ENCODE data around the gene SF3A1. TPM values are rescaled to one million over a fixed set of nuclear protein-coding genes. Genes with fewer than 3 reads are reported as not detected.

The SF3A1 gene
- total and polyA plus RNA-seq, 2 of the 8 experiments (the other 6 are each of a cell fraction or from before 2014, with no cell fraction given), result 27.8 to 285 TPM

GRCh38 chr22:30290342-30291057 lies 66.2 kb downstream of the SF3A1 start:
- H2BK15ac ChIP-seq (ENCODE audit: low read length), result peak overlapping the region; percentile 92; the same call in 1 of the 2 replicates
- no peak overlapping the region for H2AK5ac ChIP-seq (ENCODE audit: low read depth, low read length)
- peak overlapping the region; percentile 82 to 89 for H3K4me2 ChIP-seq (ENCODE audit: insufficient read depth in 1 of 2, low read depth in 2 of 2, low read length in 2 of 2)
- H2BK20ac ChIP-seq (ENCODE audit: low read length), result peak overlapping the region; percentile 80; the same call in 1 of the 2 replicates
- peak overlapping the region; percentile 32; the same call in 1 of the 2 replicates for H2BK5ac ChIP-seq (ENCODE audit: low read depth, low read length)
- no peak overlapping the region for H3K9ac ChIP-seq (replicated peaks in 1 of 4; ENCODE audit: extremely low read depth in 1 of 4, low read depth in 3 of 4, low read length in 3 of 4)
- H2BK120ac ChIP-seq (replicated peaks; ENCODE audit: low read depth, low read length), result no peak overlapping the region
- no peaks in the 10 kb centered on the region for H3K9me3 ChIP-seq (ENCODE audit: insufficient read depth in 2 of 2, low read depth in 1 of 2, low read length in 1 of 2)
- WGBS, 2 experiments (ENCODE audit: extremely low coverage in 1 of 2, insufficient coverage in 1 of 2, insufficient read length in 1 of 2, insufficient replicate concordance in 2 of 2, low coverage in 1 of 2, low lambda C conversion rate in 2 of 2, missing lambda C conversion rate in 1 of 2), result 66% methylated on average over 3 of the region's 3 CpGs; no CpG with 5 or more reads in 1 of the 2 experiments
- peaks cover 0 to 4% of the 10 kb centered on the region in 2 experiments for H4K20me1 ChIP-seq (replicated peaks in 1 of 2; ENCODE audit: control insufficient read depth in 1 of 2, insufficient read depth in 2 of 2, low read length in 2 of 2)
- CTCF ChIA-PET (ENCODE audit: partially characterized antibody), result interaction anchor here (0.6 to 9.1 kb wide), 8 partner anchors 12 to 503 kb away, joined by 3 to 203 read pairs (median 15); partner anchors contain the start of gene TBC1D10A
- no peak overlapping the region for H4K5ac ChIP-seq (ENCODE audit: insufficient read length, low read depth, low read length)
- TF ChIP-seq BCL11A (IDR thresholded peaks at IDR 0.05; ENCODE audit: low read depth in 2 of 2, low read length in 2 of 2), result no peak
- no peak overlapping the region for H3K14ac ChIP-seq (ENCODE audit: insufficient read length)
- H3K18ac ChIP-seq (ENCODE audit: extremely low read depth, low read length), result peak overlapping the region; percentile 32; the same call in 1 of the 2 replicates
- no peak overlapping the region for H2BK12ac ChIP-seq (ENCODE audit: low read depth, low read length)
- H3K79me2 ChIP-seq (ENCODE audit: control insufficient read depth in 1 of 2, insufficient read depth in 2 of 2, low read length in 2 of 2), result no peaks in the 10 kb centered on the region
- H3K27ac ChIP-seq (ENCODE audit: low read depth, low read length), result no peak overlapping the region
- no peak overlapping the region for H3K23ac ChIP-seq (ENCODE audit: insufficient read length)
- peak overlapping the region; percentile 53; the same call in 1 of the 2 replicates for H4K8ac ChIP-seq (ENCODE audit: extremely low read depth, insufficient read depth, low read length)
- H4K91ac ChIP-seq (replicated peaks; ENCODE audit: insufficient read length, low read length), result no peak overlapping the region
- H2AFZ ChIP-seq (ENCODE audit: low read length), result no peak overlapping the region
- H3K56ac ChIP-seq (replicated peaks; ENCODE audit: insufficient read length, low read depth, low read length), result no peak overlapping the region
- H3K4me3 ChIP-seq (ENCODE audit: extremely low read depth in 1 of 4, insufficient read depth in 2 of 4, low read depth in 3 of 4, low read length in 4 of 4), result peak overlapping the region in 3 of 4 experiments; percentile 58 to 70 (median 69); a peak in 4 of 8 replicates
- H3K27me3 ChIP-seq (replicated peaks in 1 of 4; ENCODE audit: control insufficient read depth in 3 of 4, extremely low read depth in 1 of 4, insufficient read depth in 3 of 4, low read length in 3 of 4), result no peaks in the 10 kb centered on the region
- H3K4me1 ChIP-seq (replicated peaks in 1 of 4; ENCODE audit: control insufficient read depth in 3 of 4, insufficient read depth in 4 of 4, low read length in 3 of 4), result peaks cover 0 to 19% (median 14%) of the 10 kb centered on the region in 4 experiments; a peak in 6 of 7 replicates
- peaks cover 12% of the 10 kb centered on the region; the same call in 1 of the 2 replicates for H3K23me2 ChIP-seq (ENCODE audit: low read depth, low read length)
- H3K36me3 ChIP-seq (ENCODE audit: control insufficient read depth in 2 of 4, insufficient read depth in 4 of 4, low read length in 3 of 4), result no peaks in the 10 kb centered on the region
- no peaks in the 10 kb centered on the region for H3K79me1 ChIP-seq (ENCODE audit: low read depth, low read length)
- no peak for FAIRE-seq
- POLR2A ChIA-PET (ENCODE audit: partially characterized antibody), result interaction anchor here (1.3 to 3.8 kb wide), 4 partner anchors 7 to 154 kb away, joined by 3 to 17 read pairs (median 8); partner anchors contain the start of genes CCDC157 and SF3A1
- no peak for DNase-seq (ENCODE audit: low read depth in 1 of 2, low spot score in 2 of 2)
- H3K4ac ChIP-seq (replicated peaks; ENCODE audit: insufficient read length, low read depth, low read length), result no peak overlapping the region
